HepG2 (cell line): ENCODE data around the gene GRIK2. TPM values are rescaled to one million over a fixed set of nuclear protein-coding genes. Genes with fewer than 3 reads are reported as not detected.

ENCODE experiments used
- CAMTA2 ChIP-seq: sonication (generic); formaldehyde crosslinking; IDR thresholded peaks from 2 replicates; pipeline ENCODE4 v1.4.0; 2020; ENCODE audit warnings: mild to moderate bottlenecking, missing genetic modification reagents, borderline replicate concordance
- EP300 ChIP-seq, 3 experiments: sonication (generic) in 1 of 3; formaldehyde crosslinking in 1 of 3; IDR thresholded peaks; 2 replicates each; pipeline versions ENCODE4 v1.5.1 to v1.6.1; 2011 to 2020; ENCODE audit warnings: low read depth in 2 of 3, low read length in 2 of 3, borderline replicate concordance in 1 of 3, improper control_type of control experiment in 1 of 3, mild to moderate bottlenecking in 1 of 3, missing genetic modification reagents in 1 of 3, moderate library complexity in 1 of 3
- GMEB1 ChIP-seq: sonication (generic); formaldehyde crosslinking; IDR thresholded peaks from 2 replicates; pipeline ENCODE4 v1.5.1; 2020; ENCODE audit warnings: missing genetic modification reagents, mild to moderate bottlenecking, borderline replicate concordance
- HDAC2 ChIP-seq: sonication (generic); formaldehyde crosslinking; IDR thresholded peaks from 2 replicates; pipeline ENCODE4 v1.4.0; 2020; ENCODE audit warnings: missing genetic modification reagents
- HMGXB3 ChIP-seq: sonication (generic); formaldehyde crosslinking; IDR thresholded peaks from 2 replicates; pipeline ENCODE4 v1.4.0; 2020; ENCODE audit warnings: missing genetic modification reagents, borderline replicate concordance
- IRX3 ChIP-seq: sonication (generic); formaldehyde crosslinking; IDR thresholded peaks from 2 replicates; pipeline ENCODE4 v1.8.1; 2023; ENCODE audit warnings: mild to moderate bottlenecking, low read depth, missing genetic modification reagents, borderline replicate concordance
- KLF11 ChIP-seq: IDR thresholded peaks from 2 replicates; pipeline ENCODE4 v1.6.1; 2016; ENCODE audit warnings: missing compliant biosample characterization
- KLF16 ChIP-seq, 2 experiments: sonication (generic) in 1 of 2; formaldehyde crosslinking in 1 of 2; IDR thresholded peaks; 2 replicates each; pipeline versions ENCODE4 v1.6.1 to v1.8.0; 2016 to 2023; ENCODE audit warnings: missing genetic modification reagents in 2 of 2, missing compliant biosample characterization in 1 of 2
- SMAD1 ChIP-seq: sonication (generic); formaldehyde crosslinking; IDR thresholded peaks from 2 replicates; pipeline ENCODE4 v1.4.0; 2020; ENCODE audit warnings: missing genetic modification reagents, low read depth, mild to moderate bottlenecking, borderline replicate concordance
- SOX13 ChIP-seq, 3 experiments: fragments of 450-650 bp in 1 of 3; sonication (generic) in 1 of 3; formaldehyde crosslinking in 1 of 3; IDR thresholded peaks in 2 of 3; conservative IDR thresholded peaks in 1 of 3; 2 replicates each; pipeline versions ENCODE4 v1.5.0 to v1.6.1; 2016 to 2020; ENCODE audit warnings: antibody characterized with exemption in 1 of 3, mild to moderate bottlenecking in 1 of 3, missing compliant biosample characterization in 1 of 3, missing genetic modification reagents in 1 of 3, moderate library complexity in 1 of 3
- THAP11 ChIP-seq: IDR thresholded peaks from 2 replicates; pipeline ENCODE4 v1.6.1; 2016; ENCODE audit warnings: missing biosample characterization, missing genetic modification reagents
- YEATS4 ChIP-seq: sonication (generic); formaldehyde crosslinking; IDR thresholded peaks from 2 replicates; pipeline ENCODE4 v1.4.0; 2020; ENCODE audit warnings: missing genetic modification reagents, borderline replicate concordance
- ZBTB25 ChIP-seq: IDR thresholded peaks from 2 replicates; pipeline ENCODE4 v1.6.1; 2018; ENCODE audit warnings: missing genetic modification reagents
- ZBTB42 ChIP-seq: sonication (generic); formaldehyde crosslinking; IDR thresholded peaks from 2 replicates; pipeline ENCODE4 v1.5.0; 2020; ENCODE audit warnings: mild to moderate bottlenecking, missing genetic modification reagents
- polyA plus RNA-seq, 8 experiments: library from polyadenylated mRNA; depleted of rRNA in 3 of 8; stranded (reverse) in 7 of 8; unstranded in 1 of 8; fragments of >200 nt; fragmentation: Illumina TruSeq in 4 of 8; extraction: Trizol in 4 of 8; gene quantifications; 2 replicates each; pipeline versions ENCODE4 v1.2.1 to v1.2.3, GENCODE V29; 2011 to 2016; ENCODE audit warnings: low read depth in 4 of 8, missing spikeins in 1 of 8, mixed read lengths in 1 of 8; ENCODE audit not compliant: insufficient read depth in 1 of 8
- total RNA-seq, 5 experiments: library from RNA; depleted of rRNA; stranded (reverse); fragments of >200 nt; fragmentation: Illumina TruSeq; extraction: Trizol; gene quantifications; 2 replicates each; pipeline ENCODE4 v1.2.3, GENCODE V29; 2016; ENCODE audit warnings: low read depth in 1 of 5
- TF ChIP-seq, protein P1 (sequence below): sonication (generic); formaldehyde crosslinking; IDR thresholded peaks from 2 replicates; pipeline ENCODE4 v1.5.0; 2020; ENCODE audit warnings: missing genetic modification reagents
- TF ChIP-seq, protein P2 (sequence below): fragments of 450-650 bp; IDR thresholded peaks from 2 replicates; pipeline ENCODE4 v1.6.1; 2016

GRIK2 gene
- total and polyA plus RNA-seq, 2 of the 13 experiments (the other 11 are each of a cell fraction or from before 2014, with no cell fraction given), result not detected

DNA sequence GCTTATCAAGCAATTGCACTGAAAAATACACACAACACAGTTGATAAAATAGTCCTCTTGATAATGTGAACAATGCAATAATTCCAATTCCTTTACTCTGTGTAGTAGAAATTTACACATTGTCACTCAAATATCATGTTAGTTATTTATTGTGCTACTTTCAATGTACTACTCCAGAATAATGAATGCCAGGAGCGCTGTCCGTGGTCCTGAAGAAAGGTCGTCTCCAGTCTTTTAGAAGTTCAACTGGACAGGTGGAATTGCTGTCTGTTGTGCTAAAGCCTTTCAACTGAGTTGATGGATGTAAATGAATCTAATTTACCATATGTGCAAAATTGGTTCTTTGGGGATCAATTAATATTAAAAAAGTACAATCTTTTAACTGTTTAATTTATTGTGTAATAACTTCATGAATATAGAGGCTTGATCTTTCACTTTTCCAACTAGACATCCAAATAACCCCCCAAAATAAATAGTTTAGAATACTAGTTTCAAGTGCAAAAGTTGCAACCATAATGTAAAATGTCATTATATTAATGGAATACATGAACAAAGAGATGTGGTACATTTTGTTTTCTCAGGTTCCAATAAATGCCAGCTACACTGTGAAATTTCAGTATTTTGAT lies 3.2 kb downstream of the GRIK2 start (continued):
- TF ChIP-seq HMGXB3, result peak; percentile 86
- TF ChIP-seq YEATS4 (CRISPR knock-in tag), result no peak
- TF ChIP-seq SOX13 (IDR thresholded peaks at IDR 0.05), result no peak
- TF ChIP-seq SOX13 (CRISPR knock-in tag; conservative IDR thresholded peaks at IDR 0.05 in 1 of 2, IDR thresholded peaks at IDR 0.05 in 1 of 2), result 0 out of 4 replicates have a peak, but pooled peaks of 1 of the 2 experiments have one; percentile 10
- peak; percentile 56 for TF ChIP-seq THAP11
- no peak for TF ChIP-seq CAMTA2
- TF ChIP-seq KLF11 (CRISPR knock-in tag), result 0 out of 2 replicates have a peak, but pooled peaks have one; percentile 52
- TF ChIP-seq, protein P1, sequence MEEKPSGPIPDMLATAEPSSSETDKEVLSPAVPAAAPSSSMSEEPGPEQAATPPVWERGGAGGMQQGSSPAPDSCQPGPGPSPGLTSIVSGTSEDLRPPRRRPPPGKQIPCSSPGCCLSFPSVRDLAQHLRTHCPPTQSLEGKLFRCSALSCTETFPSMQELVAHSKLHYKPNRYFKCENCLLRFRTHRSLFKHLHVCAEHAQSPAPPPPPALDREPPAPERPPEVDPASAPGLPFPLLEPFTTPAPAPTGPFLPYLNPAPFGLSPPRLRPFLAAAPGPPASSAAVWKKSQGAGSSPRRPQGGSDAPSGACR (CRISPR knock-in tag), result no peak
- TF ChIP-seq GMEB1 (CRISPR knock-in tag), result no peak
- TF ChIP-seq ZBTB25, result peak; percentile 81; the same call in 1 of the 2 replicates
- peak; percentile 26; the same call in 1 of the 2 replicates for TF ChIP-seq HDAC2 (CRISPR knock-in tag)
- no peak for TF ChIP-seq IRX3
- no peak for TF ChIP-seq SMAD1 (CRISPR knock-in tag)
- TF ChIP-seq EP300 (IDR thresholded peaks at IDR 0.05; ENCODE audit: low read depth in 2 of 2, low read length in 2 of 2), result no peak
- TF ChIP-seq EP300 (CRISPR knock-in tag; IDR thresholded peaks at IDR 0.05; ENCODE audit: borderline replicate concordance), result no peak
- TF ChIP-seq, protein P2, sequence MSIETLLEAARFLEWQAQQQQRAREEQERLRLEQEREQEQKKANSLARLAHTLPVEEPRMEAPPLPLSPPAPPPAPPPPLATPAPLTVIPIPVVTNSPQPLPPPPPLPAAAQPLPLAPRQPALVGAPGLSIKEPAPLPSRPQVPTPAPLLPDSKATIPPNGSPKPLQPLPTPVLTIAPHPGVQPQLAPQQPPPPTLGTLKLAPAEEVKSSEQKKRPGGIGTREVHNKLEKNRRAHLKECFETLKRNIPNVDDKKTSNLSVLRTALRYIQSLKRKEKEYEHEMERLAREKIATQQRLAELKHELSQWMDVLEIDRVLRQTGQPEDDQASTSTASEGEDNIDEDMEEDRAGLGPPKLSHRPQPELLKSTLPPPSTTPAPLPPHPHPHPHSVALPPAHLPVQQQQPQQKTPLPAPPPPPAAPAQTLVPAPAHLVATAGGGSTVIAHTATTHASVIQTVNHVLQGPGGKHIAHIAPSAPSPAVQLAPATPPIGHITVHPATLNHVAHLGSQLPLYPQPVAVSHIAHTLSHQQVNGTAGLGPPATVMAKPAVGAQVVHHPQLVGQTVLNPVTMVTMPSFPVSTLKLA, result no peak
- TF ChIP-seq KLF16 (CRISPR knock-in tag; IDR thresholded peaks at IDR 0.05), result peak in 1 of 2 experiments; percentile 86; a peak in 2 of 4 replicates
- TF ChIP-seq ZBTB42, result no peak
